ENCODE results near the gene UMPS. TPM values are rescaled to one million over a fixed set of nuclear protein-coding genes. Genes with fewer than 3 reads are reported as not detected.

UMPS gene
- total and polyA plus RNA-seq, 2 experiments from 2014 or later = 25.9 to 37.3 TPM

DNA sequence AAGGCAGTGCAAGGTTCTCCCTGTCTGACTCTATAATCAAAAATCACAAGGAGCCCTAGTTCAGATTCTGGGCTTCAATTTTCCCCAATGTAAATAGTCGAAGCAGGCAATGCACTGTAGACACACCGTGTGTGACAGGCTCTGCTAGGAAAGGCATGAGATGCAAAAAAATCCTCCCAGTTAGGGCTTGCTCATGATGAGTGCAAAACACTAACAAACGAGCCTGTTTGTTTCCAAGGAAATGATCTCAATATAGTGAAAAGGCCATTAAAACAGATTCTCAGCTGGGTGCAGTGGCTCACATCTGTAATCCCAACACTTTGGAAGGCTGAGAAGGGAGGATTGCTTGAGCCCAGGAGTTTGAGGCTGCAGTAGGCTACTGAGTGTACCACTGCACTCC is 55.7 kb downstream of the UMPS start:
- H3K79me2 ChIP-seq = peaks cover 3% of the 10 kb centered on the region
- peaks cover 25% of the 10 kb centered on the region for H3K4me1 ChIP-seq (ENCODE audit: insufficient read depth)
- no peaks in the 10 kb centered on the region for H3K27me3 ChIP-seq
- TF ChIP-seq EZH2phosphoT487 (IDR thresholded peaks at IDR 0.05; ENCODE audit: low read depth, severe bottlenecking, unreplicated experiment) = no peak
- no peak for TF ChIP-seq EZH2 (IDR thresholded peaks at IDR 0.05; ENCODE audit: borderline replicate concordance)
- TF ChIP-seq, protein P1, sequence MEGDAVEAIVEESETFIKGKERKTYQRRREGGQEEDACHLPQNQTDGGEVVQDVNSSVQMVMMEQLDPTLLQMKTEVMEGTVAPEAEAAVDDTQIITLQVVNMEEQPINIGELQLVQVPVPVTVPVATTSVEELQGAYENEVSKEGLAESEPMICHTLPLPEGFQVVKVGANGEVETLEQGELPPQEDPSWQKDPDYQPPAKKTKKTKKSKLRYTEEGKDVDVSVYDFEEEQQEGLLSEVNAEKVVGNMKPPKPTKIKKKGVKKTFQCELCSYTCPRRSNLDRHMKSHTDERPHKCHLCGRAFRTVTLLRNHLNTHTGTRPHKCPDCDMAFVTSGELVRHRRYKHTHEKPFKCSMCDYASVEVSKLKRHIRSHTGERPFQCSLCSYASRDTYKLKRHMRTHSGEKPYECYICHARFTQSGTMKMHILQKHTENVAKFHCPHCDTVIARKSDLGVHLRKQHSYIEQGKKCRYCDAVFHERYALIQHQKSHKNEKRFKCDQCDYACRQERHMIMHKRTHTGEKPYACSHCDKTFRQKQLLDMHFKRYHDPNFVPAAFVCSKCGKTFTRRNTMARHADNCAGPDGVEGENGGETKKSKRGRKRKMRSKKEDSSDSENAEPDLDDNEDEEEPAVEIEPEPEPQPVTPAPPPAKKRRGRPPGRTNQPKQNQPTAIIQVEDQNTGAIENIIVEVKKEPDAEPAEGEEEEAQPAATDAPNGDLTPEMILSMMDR (IDR thresholded peaks at IDR 0.05; ENCODE audit: poor library complexity) = no peak
- H3K9me3 ChIP-seq (ENCODE audit: low read depth) = no peaks in the 10 kb centered on the region
- no peak for DNase-seq (ENCODE audit: low spot score)
- H3K4me3 ChIP-seq = no peak overlapping the region
- H3K9me2 ChIP-seq (replicated peaks; ENCODE audit: insufficient read depth) = no peaks in the 10 kb centered on the region
- no peak overlapping the region for H3K4me2 ChIP-seq
- 86% methylated on average over 3 of the region's 3 CpGs for WGBS (ENCODE audit: low lambda C conversion rate, missing lambda C conversion rate)
- H4K20me1 ChIP-seq (ENCODE audit: insufficient read depth, poor library complexity, severe bottlenecking) = no peaks in the 10 kb centered on the region
- no peaks in the 10 kb centered on the region for H3K36me3 ChIP-seq (replicated peaks; ENCODE audit: insufficient read depth, low read depth)
- peak overlapping the region; percentile 72 for H3K27ac ChIP-seq
- no peak overlapping the region for H2AFZ ChIP-seq

DNA sequence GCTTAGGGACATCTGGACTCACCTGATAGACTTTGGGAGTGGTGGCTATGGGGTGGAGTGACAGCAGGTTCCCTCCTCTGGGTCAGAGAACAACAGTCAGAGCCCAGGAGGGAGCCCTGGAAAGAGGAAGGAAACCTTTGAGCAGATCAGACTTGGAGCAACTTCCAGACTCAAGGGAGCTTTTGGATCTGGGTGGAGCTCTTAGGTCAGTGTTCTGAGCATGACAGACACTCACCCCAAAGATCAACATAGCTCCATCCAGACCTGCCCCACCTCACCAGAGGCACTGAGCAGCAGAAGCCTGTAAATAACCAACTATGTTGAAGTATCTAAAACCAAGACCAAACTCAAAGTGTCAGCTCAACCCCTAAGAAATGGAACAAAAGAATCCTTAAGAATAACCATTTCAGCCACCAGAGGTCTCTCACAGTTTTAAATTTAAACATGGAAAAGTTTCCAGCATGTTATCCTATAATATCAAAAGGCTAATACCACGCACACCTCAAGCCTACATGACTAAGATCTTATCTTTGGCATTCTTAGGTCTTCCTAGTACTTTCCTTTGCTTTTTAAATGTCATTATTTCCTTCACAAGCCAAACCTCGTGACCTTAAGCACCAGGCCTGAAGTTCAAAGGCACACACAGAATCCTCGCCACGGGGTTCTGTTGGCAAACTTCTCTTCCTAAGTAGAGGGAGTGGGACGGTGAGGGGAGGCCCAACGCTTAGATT is 56.4 kb downstream of the UMPS start:
- H3K4me1 ChIP-seq (ENCODE audit: insufficient read depth) = peaks cover 22% of the 10 kb centered on the region
- DNase-seq (ENCODE audit: low spot score) = peak; percentile 41
- no peaks in the 10 kb centered on the region for H3K27me3 ChIP-seq
- no peaks in the 10 kb centered on the region for H4K20me1 ChIP-seq (ENCODE audit: insufficient read depth, poor library complexity, severe bottlenecking)
- H3K9me2 ChIP-seq (replicated peaks; ENCODE audit: insufficient read depth) = no peaks in the 10 kb centered on the region
- no peak for TF ChIP-seq EZH2 (IDR thresholded peaks at IDR 0.05; ENCODE audit: borderline replicate concordance)
- TF ChIP-seq, protein P1 (IDR thresholded peaks at IDR 0.05; ENCODE audit: poor library complexity) = peak; percentile 65
- H2AFZ ChIP-seq = no peak overlapping the region
- no peak overlapping the region for H3K4me3 ChIP-seq
- 59% methylated on average over 6 of the region's 6 CpGs for WGBS (ENCODE audit: low lambda C conversion rate, missing lambda C conversion rate)
- no peaks in the 10 kb centered on the region for H3K9me3 ChIP-seq (ENCODE audit: low read depth)
- no peak overlapping the region for H3K4me2 ChIP-seq
- peaks cover 3% of the 10 kb centered on the region for H3K79me2 ChIP-seq
- peak overlapping the region; percentile 72 for H3K27ac ChIP-seq
- H3K36me3 ChIP-seq (replicated peaks; ENCODE audit: insufficient read depth, low read depth) = no peaks in the 10 kb centered on the region

DNA sequence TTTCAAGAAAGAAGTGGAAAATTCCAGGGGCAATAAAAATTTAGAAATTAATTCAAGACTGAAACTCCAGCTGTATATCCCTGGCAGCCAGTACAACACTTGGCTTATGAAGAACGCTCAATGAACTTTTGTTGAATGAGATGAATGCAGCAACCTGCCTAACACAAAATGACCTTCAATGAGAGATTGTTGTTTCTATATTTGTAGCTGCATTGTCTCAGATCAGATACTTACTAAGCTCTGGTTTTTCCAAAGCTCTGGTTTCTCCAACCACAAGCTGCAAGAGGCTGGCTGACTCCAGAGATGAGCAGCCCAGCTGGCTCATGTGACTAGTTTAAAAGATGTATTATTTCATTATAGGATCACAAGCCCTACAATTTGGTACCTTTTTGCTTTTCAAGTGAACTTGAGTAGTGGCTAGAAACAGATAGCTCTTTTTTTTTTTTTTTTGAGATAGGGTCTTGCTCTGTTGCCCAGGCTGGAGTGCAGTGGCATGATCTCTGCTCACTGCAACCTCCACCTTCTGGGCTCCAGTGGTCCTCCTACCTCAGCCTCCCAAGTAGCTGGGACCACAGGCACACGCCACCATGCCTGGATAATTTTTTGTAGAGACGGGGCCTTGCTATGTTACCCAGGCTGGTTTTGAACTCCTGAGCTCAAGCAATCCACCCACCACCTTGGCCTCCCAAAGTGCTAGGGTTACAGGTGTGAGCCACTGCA is 57.4 kb downstream of the UMPS start:
- Histone ChIP-seq H3K4me2 (no peak overlapping the region), H3K4me1 (ENCODE audit: insufficient read depth) (peaks cover 21% of the 10 kb centered on the region), H3K36me3 (replicated peaks; ENCODE audit: insufficient read depth, low read depth) (no peaks in the 10 kb centered on the region), H3K9me3 (ENCODE audit: low read depth) (no peaks in the 10 kb centered on the region), H2AFZ (no peak overlapping the region), H4K20me1 (ENCODE audit: insufficient read depth, poor library complexity, severe bottlenecking) (no peaks in the 10 kb centered on the region), H3K9me2 (replicated peaks; ENCODE audit: insufficient read depth) (no peaks in the 10 kb centered on the region), H3K4me3 (no peak overlapping the region), H3K27ac (peak overlapping the region; percentile 72), H3K27me3 (no peaks in the 10 kb centered on the region), H3K79me2 (peaks cover 3% of the 10 kb centered on the region)
- whole genome bisulfite sequencing (ENCODE audit: low lambda C conversion rate, missing lambda C conversion rate) = 95% methylated on average over 3 of the region's 3 CpGs
- no peak for TF ChIP-seq EZH2phosphoT487 (IDR thresholded peaks at IDR 0.05; ENCODE audit: low read depth, severe bottlenecking, unreplicated experiment)
- TF ChIP-seq EZH2 (IDR thresholded peaks at IDR 0.05; ENCODE audit: borderline replicate concordance) = no peak
- TF ChIP-seq, protein P1 (IDR thresholded peaks at IDR 0.05; ENCODE audit: poor library complexity) = no peak
- DNase-seq (ENCODE audit: low spot score) = no peak

Measured in hepatocyte (in vitro differentiated cells).